ACHN (cell line): ENCODE data around the gene CCND2.

ENCODE experiments used
- DNase-seq: peaks from one replicate; pipeline ENCODE4 v3.0.0-alpha.2; 2015
- in situ Hi-C: cut with HindIII; loops from 2 replicates; pipeline ENCODE4 v1.10.0; 2017; ENCODE audit warnings: low sequenced_read_pairs, low pct_ligation_motif_present, low pct_unique_long_range_greater_than_20kb

Gene CCND2

GRCh38 chr12:4308334-4308950 lies 34.9 kb downstream of the CCND2 start:
- DNase-seq = no peak
- in situ Hi-C loops = no loop called here

- DNase-seq = no peak
- in situ Hi-C loops = no loop called here
These were observed 38.2 kb downstream of the CCND2 start for GRCh38 chr12:4311776-4312175.

GRCh38 chr12:4312251-4312650 lies 38.7 kb downstream of the CCND2 start:
- in situ Hi-C loops = no loop called here
- no peak for DNase-seq

- in situ Hi-C loops = no loop called here
- no peak for DNase-seq
These were observed 46.9 kb downstream of the CCND2 start for GRCh38 chr12:4320497-4320852.

- in situ Hi-C loops = no loop called here
- peak; percentile 99 for DNase-seq
These were observed 47.5 kb downstream of the CCND2 start, which contains the start of gene TIGAR for GRCh38 chr12:4320853-4321701. Gene TIGAR (plus strand): TSS chr12:4321213. CDS start chr12:4321272, 59 bp downstream.

GRCh38 chr12:4322726-4323125 lies 49.2 kb downstream of the CCND2 start:
- no peak for DNase-seq
- in situ Hi-C loops = no loop called here
